Choroid plexus epithelial cell (primary cell): ENCODE results near the gene PDLIM7.

Source experiments
- DNase-seq: peaks from one replicate; pipeline ENCODE4 v3.0.0-alpha.2; 2010; ENCODE audit warnings: low read depth
- H3K4me3 ChIP-seq: 2 replicates; pipeline ENCODE4 v1.5.1; 2011; ENCODE audit warnings: low read depth, mild to moderate bottlenecking, control low read depth, low read length, moderate library complexity
- TF ChIP-seq, protein P1 (sequence below): conservative IDR thresholded peaks from 2 replicates; pipeline ENCODE4 v1.5.1; 2011; ENCODE audit warnings: low read depth, mild to moderate bottlenecking, control low read depth, inconsistent platforms, low read length, moderate library complexity

PDLIM7 gene, protein sequence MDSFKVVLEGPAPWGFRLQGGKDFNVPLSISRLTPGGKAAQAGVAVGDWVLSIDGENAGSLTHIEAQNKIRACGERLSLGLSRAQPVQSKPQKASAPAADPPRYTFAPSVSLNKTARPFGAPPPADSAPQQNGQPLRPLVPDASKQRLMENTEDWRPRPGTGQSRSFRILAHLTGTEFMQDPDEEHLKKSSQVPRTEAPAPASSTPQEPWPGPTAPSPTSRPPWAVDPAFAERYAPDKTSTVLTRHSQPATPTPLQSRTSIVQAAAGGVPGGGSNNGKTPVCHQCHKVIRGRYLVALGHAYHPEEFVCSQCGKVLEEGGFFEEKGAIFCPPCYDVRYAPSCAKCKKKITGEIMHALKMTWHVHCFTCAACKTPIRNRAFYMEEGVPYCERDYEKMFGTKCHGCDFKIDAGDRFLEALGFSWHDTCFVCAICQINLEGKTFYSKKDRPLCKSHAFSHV

GRCh38 chr5:177497292-177498012 lies at the start of gene PDLIM7:
TSS of gene PDLIM7 (minus strand) at chr5:177497604. CDS start at chr5:177496512, 1,092 bp downstream.
- peak; percentile 99 for DNase-seq
- TF ChIP-seq, protein P1, sequence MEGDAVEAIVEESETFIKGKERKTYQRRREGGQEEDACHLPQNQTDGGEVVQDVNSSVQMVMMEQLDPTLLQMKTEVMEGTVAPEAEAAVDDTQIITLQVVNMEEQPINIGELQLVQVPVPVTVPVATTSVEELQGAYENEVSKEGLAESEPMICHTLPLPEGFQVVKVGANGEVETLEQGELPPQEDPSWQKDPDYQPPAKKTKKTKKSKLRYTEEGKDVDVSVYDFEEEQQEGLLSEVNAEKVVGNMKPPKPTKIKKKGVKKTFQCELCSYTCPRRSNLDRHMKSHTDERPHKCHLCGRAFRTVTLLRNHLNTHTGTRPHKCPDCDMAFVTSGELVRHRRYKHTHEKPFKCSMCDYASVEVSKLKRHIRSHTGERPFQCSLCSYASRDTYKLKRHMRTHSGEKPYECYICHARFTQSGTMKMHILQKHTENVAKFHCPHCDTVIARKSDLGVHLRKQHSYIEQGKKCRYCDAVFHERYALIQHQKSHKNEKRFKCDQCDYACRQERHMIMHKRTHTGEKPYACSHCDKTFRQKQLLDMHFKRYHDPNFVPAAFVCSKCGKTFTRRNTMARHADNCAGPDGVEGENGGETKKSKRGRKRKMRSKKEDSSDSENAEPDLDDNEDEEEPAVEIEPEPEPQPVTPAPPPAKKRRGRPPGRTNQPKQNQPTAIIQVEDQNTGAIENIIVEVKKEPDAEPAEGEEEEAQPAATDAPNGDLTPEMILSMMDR = peak; percentile 4
- peak within 1 kb of the TSS; percentile 83 for H3K4me3 ChIP-seq

GRCh38 chr5:177546258-177546741 lies 48.9 kb upstream of the PDLIM7 start:
- TF ChIP-seq, protein P1 = no peak
- DNase-seq = peak; percentile 98
- no peak overlapping the region for H3K4me3 ChIP-seq

DNA sequence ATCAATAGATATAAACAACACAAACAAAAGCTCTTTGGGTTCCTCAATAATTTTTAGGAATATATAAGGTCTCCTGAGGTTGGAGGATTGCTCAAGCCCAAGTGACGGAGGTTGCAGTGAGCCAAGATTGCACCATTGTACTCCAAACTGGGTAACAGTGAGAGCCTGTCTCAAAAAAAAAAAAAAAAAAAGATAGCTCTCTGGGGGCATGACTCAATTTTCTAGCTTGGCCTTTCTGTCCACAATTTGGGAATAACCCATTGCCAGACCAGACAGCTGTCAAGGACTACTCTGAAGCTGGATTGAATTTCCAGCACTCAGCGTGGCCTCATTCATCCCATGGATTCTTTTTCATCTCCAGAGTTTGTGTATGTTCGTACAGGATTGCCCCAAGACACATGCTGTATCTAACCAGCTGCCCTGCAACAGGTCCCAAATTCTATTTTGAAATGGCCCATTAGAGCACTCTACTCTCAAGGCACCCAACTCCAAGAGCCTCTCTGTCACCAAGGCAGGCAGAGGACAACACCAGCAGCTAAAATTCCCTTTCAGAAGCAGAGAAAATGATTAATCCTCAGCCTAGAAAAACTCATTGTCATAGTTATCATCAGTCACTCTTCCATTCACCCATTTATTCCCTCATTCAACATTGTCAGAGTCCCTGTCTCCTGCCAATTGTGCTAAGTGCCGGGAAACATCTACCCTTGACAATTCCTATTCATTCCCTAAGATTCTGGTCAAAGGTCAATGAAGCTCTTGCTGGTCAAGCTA lies 48.3 kb upstream of the PDLIM7 start:
- TF ChIP-seq, protein P1 = no peak
- H3K4me3 ChIP-seq = no peak overlapping the region
- peak; percentile 92 for DNase-seq

DNA sequence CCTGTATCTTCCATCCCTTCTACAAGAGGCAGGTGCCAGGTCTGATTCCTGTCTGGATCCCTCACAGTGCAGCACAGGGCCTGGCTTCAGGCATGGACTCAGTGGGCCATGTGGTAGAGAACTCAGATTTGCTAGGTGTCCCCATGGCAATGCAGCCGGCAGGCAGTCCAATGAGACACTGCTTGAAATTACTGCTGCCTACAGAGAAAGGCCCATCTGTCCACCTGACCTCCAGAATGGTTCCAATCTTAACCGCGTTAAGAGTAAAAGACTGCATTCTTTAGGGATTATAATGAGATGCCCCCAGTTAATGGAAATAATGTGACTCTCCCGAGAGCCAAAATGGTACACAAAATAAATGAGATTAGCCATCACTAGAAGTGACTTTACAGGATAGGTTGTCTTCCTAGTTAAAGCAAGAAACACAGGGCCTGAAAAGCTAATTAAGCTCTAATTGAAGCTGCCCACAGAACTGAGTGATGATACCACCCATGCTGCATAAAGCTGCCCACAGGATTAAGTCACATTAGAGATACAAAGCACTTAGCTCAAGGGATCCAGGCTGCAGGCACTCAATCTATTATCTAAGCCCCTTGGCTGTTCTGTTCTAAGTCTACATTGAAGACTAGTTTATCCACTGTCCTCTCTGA lies 45.5 kb upstream of the PDLIM7 start:
- TF ChIP-seq, protein P1 = no peak
- H3K4me3 ChIP-seq = no peak overlapping the region
- DNase-seq = no peak

- TF ChIP-seq, protein P1 = no peak
- H3K4me3 ChIP-seq = no peak overlapping the region
- no peak for DNase-seq
Observed at GRCh38 chr5:177540438-177540837, 43.0 kb upstream of the PDLIM7 start.

DNA sequence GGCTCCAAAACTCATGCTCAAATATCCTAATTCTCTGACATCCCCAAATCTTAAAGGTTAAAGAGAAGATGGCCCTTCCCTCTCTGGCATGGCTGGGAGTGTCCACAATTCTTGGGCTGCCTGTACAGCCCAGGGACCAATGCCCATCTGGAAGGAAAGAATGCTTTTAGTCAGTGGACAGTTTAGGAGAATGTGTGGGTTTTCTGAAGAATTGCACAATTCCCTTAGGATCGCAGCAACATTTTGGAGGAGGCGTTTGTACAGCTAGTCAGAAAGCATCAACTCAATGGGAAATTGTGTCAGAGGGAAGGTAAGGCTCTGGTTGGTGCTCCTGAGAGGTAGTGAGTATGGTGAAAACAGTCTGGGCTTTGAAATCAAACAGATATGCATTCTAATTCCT lies 42.0 kb upstream of the PDLIM7 start:
- TF ChIP-seq, protein P1 = no peak
- H3K4me3 ChIP-seq = no peak overlapping the region
- DNase-seq = peak; percentile 68
